ENCODE measurements around the gene PRSS56.

PRSS56 gene

DNA sequence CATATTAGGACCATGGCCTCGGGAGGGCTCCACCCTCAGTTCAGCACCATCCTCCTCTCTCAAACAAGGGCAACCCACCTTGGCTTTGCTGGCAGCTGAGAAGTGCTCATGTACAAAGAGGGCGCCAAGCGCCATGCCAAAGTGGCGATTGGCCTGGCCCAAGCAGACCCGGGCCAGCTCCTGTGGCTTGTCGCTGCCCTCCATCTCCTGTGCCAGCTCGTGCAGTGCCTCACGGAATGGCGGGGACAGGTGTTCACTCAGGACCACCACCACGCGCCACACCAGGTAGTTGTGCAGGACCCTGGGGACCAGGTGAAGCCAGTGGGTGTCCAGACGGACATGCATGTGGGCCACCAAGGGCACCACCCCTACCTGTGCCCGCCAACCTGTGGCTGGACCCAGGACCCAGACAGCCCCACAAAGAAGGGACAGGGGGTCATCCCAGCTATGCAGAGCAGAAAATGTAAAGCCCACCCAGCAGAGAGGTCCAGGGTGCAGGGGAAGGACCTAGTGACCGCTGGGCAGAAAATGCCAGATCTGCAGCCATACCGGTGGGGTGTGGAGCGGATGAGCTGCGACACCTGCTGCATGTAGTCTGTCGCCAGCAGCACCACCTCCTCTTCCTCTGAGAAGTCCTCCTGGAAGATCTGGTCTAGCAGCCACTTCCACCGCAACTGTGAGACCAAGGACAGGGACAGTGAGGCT, 36.1 kb upstream of the PRSS56 start:
- DNase-seq (ENCODE audit: extremely low read depth, low read depth): no peak
- TF ChIP-seq, protein P1, sequence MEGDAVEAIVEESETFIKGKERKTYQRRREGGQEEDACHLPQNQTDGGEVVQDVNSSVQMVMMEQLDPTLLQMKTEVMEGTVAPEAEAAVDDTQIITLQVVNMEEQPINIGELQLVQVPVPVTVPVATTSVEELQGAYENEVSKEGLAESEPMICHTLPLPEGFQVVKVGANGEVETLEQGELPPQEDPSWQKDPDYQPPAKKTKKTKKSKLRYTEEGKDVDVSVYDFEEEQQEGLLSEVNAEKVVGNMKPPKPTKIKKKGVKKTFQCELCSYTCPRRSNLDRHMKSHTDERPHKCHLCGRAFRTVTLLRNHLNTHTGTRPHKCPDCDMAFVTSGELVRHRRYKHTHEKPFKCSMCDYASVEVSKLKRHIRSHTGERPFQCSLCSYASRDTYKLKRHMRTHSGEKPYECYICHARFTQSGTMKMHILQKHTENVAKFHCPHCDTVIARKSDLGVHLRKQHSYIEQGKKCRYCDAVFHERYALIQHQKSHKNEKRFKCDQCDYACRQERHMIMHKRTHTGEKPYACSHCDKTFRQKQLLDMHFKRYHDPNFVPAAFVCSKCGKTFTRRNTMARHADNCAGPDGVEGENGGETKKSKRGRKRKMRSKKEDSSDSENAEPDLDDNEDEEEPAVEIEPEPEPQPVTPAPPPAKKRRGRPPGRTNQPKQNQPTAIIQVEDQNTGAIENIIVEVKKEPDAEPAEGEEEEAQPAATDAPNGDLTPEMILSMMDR (IDR thresholded peaks at IDR 0.05; ENCODE audit: low read depth, low read length): no peak

DNA sequence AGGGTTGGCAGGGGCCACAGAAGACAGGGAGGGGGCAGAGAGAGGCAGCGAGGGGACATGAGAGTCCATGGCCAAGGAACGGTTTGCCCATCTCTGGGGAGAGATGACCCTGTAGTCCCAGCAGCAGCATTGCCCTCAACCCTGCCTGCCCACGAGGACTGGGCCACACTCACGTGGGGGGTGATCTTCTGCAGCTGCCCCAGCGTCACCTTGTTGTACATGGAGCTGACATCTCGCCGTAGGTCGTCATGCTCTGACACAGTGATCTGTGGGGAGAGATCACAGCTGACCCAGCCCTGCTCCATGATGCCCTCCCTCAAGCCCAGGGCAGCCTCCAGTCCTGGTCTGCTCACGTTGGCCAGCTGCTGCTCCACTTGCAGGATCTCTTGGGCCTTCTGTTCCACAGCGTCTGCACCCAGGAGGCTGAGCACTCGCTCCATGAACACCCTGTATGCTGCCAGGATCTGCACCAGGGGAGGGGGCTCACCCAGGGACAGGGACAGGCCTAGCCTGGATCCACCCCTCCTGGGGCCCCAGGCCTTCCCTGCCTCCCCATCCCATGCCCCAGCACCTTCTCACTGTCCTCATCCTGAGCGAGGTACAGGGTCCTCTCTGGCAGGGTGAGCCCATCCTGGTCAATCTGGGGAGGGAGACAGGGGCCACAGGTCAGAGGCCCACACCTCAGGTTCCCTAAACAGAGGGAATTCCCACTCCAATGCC, 35.4 kb upstream of the PRSS56 start:
- no peak for DNase-seq (ENCODE audit: extremely low read depth, low read depth)
- TF ChIP-seq, protein P1 (IDR thresholded peaks at IDR 0.05; ENCODE audit: low read depth, low read length): no peak

DNA sequence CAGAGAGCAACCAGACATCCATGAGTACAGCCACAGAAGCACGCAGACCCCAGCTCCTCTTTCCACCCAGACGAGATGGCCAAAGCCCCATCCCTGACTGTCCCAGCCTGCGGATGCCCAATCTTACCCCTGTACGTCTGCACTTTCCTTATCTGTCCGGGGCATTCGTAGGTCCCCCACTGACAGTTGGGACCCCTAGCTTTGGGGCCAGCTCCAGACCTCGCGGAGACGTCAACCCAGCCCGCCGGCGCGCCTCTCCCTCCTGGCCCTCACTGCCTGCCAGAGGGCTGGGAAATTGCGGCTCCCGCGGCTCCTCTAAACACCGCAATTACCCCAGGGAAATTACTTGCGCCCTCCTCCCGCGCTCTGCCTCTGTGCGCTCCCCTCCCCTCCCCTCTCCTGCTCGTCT, 34.8 kb upstream of the PRSS56 start:
- no peak for DNase-seq (ENCODE audit: extremely low read depth, low read depth)
- TF ChIP-seq, protein P1 (IDR thresholded peaks at IDR 0.05; ENCODE audit: low read depth, low read length): no peak

DNA sequence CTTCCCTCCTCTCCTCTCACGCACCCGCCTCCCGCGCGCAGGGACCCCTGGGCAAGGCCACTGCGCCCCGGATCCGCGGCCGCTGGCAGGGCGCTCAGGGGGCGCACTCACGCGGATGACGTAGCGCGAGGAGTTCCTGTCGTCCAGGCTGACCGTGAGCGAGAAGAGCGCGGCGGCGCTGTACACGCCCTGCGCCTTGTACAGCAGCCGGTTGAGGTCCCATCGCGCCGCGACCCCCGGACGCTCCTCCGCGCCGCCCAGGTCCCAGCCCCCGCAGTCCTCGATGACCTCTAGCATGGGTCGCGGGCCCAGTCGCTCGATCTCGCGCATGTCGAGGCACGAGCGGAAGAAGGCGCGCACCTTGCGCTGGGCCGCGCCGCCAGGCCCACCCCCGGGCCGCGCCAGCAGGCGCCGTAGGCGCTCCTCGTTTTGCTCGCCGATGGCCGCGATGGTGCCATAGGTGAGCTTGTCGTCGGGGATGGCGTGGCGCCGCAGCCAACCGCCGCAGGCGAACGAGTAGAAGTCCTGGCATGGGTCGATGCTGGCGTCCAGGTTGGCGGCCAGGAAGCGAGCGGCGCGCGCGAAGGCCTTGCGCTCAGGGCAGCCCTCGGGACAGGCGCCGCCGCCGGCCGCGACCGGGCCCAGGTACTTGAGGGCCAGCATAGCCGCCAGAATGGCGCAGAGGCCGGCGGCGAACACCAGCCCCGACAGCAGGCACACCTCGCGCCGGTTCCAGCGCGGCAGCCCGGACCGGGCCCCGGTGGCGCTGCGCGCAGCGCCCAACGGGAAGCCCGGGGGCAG, 34.2 kb upstream of the PRSS56 start:
- TF ChIP-seq, protein P1 (IDR thresholded peaks at IDR 0.05; ENCODE audit: low read depth, low read length): no peak
- no peak for DNase-seq (ENCODE audit: extremely low read depth, low read depth)

DNA sequence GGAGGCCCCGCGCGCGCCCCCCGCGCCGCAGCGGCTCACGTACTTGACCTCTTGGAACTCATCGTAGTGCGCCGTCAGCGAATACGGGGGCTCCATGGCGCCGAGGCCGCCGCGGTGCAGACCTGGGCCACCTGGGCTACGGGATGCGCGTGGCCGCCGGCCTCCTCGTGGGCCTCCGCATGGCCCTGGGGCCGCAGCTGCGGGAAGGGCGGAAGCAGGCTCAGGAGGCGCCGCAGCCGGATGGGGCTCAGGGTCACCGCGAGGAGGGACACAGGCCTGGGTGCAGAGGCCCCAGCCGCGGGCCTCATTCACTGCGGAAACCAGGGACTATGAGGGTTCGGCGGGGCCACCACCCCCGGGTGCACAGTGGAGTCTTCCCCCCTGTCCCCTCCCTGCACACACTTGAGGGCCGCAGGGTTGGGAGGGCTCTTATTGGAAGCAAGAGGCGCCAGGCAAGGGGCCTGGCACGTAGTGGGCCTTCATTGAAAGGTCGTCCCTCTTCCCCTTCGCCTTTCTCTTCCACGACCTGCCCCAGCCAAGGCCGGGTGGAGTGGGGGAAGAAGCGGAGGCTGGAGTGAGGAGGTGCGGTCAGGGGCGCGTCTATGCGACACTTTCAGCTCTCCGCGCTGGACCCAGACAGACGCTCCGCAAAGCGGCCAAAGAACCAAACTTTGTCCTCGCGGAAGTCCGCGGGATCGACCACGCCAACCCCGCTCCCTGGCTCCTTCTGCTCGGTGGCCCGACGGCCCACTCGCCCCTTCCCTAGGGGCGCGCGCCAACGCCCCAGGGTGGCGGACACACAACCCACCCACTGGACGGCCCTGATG, 33.4 kb upstream of the PRSS56 start:
- TF ChIP-seq, protein P1 (IDR thresholded peaks at IDR 0.05; ENCODE audit: low read depth, low read length): no peak
- no peak for DNase-seq (ENCODE audit: extremely low read depth, low read depth)

DNA sequence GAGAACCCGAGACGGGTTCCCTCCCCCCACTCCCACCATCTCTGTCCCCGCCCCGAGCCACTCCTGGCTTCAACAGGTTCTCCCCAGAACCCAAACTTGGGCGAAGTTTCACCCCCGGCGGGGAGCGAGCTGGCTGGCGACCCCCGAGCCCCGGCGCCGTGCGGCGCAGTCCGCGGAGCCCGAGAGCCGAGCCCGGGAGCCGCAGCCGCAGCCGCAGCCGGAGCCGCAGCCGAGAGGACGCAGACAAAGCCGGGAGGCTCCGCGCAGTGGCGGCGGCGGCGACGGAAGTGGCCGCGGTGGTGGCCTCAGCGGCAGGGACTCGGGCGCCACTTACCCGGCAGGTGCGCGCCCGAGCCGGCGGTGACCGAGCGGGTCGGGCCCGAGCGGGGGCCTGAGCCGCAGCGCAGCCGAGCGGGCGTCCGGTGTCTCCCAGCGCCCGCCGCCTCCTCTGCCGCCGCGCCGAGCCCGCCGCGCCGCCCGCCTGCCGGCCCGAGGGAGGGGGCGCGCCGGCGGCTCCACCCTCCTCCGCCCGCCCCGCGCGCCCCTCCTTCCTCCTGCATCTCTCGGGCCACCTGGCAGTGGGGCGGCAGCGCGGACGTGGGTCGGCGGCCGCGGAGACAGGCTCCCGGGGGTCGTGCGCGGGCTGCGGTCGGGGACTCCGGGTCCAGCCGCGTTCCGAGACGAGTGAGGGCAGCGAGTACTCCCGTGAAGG, 32.6 kb upstream of the PRSS56 start, which contains the start of gene ECEL1:
Gene ECEL1 (minus strand): TSS at position 450 of the 712 bp plus-strand sequence. CDS start 1,181 bp downstream, outside the sequence.
- TF ChIP-seq, protein P1 (IDR thresholded peaks at IDR 0.05; ENCODE audit: low read depth, low read length): no peak
- DNase-seq (ENCODE audit: extremely low read depth, low read depth): no peak

All from AG09319 (cell line).